Stimulated activated CD4-positive, alpha-beta T cell treated with anti-CD3 and anti-CD28 coated beads, Interleukin-12 subunit alpha, Interleukin-12 subunit beta, amount 100 ng/mL, for 4 hours (primary cell): Measurements from ENCODE around the gene RERE.
"Not testable (repeated sequence)": the region's sequence is repeated elsewhere in the genome, so short reads cannot be mapped to it uniquely, and the experiment has no call there.

ENCODE experiments used
- DNase-seq: peaks from one replicate; pipeline ENCODE4 v3.0.0-alpha.2; 2020

The RERE gene

DNA sequence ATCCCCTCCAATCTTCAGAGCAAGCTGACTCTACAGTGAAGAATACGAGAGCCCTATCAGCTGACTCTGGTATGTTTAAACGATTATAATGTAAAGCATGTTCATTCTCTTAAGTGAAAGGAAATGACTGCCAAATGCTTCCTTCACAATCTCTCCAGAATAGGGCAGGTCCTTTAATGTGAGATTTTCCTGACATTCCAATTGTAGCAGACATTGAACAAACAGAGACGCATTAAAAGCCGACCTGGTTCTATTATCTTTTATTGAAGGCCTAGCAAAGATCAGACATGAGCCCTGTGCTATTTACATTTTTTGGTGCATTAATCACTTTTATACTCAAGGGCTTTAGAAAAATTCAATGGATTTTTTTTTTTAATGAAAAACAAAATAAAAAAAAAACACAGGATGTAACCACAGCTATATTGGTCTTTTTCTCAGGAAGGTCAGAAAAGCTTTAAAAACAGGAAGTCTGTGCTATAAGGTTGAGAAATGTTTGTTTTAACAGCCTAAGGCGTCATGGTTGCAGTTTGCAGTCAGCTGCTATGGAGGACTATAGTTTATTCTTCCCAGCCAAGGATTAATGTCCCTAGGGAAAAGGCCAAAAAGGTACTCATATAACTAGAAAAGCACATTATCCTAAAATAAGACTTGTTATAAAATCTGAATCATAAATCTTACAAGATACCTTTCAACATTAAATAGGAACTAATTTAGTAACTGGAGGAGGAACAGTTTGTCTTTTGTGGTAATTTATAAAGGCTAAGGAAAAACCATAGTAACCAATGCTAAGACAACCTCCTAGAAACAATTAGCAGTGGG, 104.8 kb downstream of the RERE start:
- DNase-seq, result no peak

DNA sequence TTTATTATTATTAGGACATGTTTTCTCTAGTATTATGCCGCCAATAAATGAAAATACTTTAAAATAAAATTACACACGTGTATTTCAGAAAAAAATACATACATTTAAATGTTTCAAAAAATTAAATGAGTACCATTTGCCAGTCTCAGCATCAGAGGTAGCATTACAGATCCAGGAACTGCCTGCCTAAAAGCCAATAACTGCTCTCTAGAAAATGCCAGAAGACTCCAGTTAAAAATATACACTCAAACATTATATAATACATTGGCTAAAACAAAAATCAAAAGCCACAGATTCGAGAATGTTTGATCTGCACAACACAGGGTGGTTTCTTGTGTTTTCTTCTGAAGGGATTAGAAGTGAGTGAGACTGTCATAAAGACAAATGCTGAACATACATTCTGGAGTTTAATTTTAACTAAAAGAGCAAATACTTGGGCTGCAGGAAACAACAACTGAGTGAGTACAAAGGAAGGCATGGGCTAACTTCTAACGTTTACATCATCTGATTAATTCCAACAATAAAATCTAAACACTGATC, 105.5 kb downstream of the RERE start:
- no peak for DNase-seq

DNA sequence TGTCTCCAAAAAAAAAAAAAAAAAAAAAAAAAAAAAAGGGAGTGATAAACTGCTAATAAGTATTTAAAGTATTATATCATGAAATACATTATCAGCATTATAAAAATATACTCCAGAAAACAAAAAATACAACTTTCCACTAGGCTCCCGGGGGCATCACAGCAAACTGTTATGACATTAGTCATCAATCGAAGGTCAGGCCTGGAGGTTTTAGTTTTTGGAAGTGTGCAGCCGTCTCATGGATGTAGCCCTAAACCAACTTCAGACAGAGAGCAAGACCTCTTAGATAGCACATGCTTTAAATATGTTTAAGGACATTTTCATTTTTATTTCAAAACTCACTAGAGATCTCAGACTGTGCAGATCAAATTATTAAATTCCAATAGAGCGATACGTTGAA, 106.3 kb downstream of the RERE start:
- no peak for DNase-seq

DNA sequence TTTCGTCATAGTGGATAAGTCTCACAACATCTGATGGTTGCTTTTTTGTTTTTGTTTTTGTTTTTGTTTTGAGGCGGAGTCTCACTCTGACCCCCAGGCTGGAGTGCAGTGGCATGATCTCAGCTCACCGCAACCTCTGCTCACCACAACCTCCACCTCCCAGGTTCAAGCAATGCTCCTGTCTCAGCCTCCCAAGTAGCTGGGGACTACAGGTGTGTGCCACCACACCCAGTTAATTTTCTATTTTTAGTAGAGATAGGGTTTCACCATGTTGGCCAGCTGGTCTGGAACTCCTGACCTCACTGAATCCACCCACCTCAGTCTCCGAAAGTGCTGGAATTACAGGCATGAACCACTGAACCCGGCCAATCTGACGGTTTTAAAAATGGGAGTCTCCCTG, 109.2 kb downstream of the RERE start:
- DNase-seq, result no peak

DNA sequence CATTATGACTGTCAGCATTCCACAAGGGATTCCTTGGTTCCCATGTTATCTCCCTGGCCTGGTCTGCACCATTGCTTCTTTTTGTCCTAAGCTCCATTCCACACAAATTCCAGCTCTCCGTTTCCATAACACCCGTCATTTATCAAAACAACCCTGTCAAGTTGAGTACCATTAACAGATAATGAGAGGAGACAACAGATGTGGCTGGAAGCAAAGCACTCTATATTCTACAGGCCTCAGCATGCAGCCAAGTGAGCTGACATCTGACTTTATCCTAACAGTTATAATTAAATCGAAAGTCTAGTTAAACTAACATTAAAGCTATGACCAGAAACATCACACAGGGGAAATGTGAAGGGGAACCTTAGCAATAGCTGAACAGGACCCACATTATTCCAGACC, 110.4 kb downstream of the RERE start:
- DNase-seq, result no peak

DNA sequence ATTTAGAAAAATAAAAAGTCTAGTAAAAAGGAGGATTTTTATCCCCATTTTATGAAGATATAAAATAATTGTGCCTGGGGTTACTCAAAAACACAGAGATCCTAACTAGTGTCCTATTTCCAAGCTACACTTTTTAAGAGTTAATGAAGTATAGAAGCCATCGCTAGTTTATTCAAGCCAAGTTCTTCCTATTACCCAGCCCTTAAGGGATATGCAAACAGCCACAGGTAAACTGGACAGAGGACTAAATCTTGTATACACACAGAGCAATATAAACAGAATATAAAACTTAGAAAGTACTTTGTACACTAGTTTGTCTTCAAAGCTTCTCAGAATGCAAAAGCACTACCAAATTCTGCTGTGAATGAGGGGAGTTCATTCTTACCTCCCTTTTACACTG, 111.1 kb downstream of the RERE start:
- no peak for DNase-seq

DNA sequence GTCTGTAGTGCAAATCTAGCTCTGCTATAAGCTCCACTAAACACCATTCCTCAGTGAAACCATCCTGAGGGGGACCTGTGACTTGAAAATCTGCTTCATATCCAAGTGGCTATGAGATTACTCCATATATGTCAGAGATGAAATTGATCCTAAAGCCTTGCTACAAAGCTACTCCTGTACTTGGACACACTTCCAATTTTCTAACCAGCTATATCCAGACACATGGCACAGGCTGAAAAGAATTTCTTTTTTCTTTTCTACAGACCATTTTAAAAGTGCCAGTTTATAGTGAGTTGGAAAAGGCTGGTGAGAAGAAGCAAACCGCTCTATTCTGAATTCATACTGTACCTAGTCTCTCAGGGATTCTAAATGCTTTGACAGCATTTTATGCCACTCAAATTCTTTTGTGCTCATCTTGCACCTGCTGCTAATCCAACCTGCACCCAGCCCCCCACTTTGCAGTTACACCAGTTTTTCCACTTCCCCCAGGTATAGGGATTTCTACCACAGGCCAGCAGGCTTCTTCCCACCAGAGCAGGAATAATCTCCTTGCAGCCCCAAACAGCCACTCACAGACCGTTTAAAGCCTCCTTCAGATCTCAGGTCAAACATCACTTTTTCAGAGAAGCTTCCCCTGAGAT, 112.5 kb downstream of the RERE start:
- no peak for DNase-seq

DNA sequence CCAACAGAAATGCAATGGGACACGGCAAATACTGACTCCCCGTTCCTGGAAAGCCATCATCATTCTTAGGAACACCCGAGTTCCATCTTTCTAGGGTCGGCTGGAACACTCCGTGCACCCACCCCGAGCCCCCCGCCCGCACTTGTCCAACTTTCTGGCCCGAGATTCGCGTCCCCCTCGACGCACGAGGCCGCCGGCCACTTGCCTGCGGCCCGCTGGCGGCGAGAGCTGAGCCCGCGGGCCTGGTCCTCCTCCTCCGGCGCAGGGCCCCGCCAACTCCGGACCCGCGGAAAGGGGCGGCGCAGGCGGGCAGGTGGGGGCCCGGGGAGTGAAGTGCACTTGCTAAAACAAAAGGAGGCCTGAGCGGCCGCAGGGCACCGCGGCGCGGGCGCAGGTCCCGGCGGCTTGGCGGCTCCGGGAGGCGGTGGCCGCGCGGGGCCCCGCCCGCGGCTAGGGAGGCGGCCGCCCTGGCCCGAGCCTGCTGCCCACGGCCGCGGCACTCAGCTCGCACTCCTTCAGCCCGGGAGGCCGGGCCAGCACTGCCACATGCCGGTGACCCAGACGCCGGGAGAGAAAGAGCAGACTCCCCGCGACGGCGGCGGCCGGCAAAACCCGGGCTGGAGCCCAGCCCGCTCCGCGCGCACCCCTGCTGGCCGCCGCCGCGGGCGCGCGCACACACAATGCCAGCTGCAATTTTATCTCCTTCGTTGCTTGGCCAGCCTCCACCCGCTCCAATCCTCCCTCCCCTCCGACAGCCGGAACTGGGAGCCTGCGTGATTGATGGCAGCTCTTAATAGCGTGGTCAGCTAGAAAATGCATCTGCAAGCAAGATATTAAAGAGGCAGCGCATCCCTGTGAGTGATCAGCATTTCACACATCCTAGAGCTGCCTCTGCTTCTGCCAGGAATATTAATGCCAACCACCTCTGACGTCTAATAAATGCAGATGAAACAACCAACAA, 114.3 kb downstream of the RERE start:
- peak; percentile 53 for DNase-seq

DNA sequence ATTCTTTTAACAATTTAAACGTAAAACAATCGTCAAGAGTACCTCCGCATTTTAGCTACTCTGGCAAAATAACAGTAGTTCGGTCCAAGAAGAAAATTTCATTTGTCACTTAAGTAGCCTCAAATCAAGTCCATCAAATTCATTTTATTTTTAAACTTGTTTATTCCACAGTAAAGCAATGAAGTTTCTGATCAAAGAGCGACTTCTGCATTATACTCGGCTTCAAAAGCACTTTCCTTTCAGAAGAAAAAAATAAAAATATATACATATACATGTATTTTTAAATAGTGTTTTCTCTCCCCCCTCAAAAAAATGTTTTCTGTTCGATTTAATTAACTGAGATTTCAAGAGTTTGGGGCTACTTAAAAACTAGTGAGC, 115.0 kb downstream of the RERE start:
- no peak for DNase-seq

DNA sequence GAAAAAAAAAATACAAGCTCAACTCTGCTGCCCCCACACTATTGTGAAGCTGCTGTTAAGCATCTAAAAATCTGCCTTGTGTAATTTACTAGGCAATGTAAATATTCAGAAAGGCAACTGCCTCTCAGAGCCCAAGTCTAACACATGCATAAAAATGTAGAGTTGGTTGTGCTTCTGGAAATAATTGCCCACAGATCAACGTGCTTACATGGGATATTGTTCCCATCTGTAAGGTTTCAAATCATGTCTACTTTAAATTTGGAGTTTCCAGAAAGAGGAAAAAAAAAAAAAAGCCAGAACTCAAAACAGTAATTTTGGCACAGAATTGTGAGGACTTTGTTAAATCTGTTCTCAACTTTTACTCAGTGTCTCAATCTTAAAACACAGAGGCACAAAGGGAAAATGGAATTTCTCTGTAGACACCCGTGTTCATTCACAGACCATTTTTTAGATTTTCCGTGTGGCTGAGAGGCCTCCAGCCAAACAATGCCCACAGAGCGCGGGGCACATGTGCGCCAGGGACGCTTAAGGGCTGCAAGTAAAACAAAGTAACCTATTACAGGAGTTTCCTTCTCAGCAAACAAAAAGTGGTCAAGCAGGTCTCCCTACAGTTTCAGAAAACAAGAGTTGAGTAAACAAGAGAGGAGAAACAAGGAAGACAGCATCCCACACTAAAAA, 115.5 kb downstream of the RERE start:
- DNase-seq, result no peak

DNA sequence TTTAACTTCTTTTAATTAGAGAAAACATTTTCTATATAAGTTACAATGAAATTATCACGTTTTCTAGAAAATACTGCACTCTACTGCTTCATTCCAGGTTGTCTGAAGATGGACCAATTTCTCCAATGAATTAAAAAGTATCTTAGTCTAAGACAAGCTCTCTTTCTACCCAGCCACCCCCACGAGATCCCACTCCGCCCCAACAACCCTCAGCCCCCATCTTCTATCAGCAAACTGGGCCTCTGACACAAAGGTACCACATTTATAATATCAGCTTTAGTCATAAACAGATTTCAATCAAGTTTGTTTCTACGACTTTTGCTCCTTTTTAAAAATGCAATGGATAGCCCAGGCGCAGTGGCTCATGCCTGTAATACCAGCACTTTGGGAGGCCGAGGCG, 117.8 kb downstream of the RERE start:
- DNase-seq, result no peak

DNA sequence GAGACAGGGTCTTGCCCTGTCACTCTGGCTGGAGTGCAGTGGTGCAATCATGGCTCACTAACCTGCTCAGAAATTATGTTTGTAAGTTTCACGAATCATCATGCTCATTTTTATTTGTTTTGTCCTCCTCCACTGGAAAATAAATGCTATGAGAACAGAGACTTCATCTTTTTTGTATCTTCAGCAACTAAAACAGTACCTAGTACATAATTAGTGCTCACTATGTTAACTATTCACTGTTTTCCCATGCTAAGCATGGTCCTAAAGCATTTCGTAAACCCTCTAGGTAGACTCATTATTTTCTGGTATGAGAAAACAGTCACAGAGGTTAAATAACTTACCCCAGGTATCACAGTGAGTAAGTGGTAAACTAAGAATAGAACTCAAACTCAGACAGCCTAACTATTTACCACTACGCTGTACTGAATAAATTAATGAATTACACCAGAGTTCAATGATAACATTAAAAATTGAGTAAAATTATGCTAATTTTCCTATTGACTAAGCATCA, 118.4 kb downstream of the RERE start:
- no peak for DNase-seq

DNA sequence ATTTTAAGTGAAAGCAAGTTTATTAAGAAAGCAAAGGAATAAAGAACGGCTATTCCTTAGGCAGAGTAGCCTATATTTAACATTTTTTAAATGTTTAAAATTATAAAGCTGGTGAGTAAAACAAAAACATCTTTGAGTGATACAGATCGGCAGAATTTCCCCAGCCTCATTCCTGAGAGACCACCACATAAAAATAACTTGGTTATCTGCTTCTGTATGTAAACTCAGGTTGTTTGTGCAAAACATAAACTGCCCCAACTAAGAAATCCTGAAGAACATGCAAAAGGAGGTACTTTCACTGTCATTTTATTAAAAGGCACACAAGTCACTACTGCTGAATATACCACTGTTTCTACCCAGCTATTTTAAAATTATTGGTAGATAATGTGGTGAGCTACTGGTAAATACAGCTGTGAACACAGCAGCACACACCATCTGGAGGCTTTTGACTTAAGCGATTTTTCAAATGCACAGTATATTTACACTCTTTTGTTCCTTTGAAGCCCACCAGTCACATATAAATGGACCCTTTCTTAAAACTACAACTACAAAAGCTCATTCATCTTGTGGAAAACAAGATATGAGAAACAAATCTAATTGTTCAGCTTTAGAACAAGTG, 119.3 kb downstream of the RERE start:
- DNase-seq, result no peak

DNA sequence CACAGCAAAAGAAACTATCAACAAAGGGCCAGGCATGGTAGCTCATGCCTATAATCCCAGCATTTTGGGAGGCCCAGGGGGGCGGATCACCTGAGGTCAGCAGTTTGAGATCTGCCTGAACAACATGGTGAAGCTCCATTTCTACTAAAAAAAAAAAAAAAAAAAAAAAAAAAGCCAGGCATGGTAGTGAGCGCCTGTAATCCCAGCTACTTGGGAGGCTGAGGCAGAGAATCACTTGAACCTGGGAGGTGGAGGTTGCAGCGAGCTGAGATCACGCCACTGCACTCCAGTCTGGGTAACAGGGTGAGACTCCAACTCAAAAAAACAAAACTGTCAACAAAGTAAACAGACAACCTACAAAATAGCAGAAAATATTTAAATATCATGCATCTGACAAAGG, 122.0 kb downstream of the RERE start:
- not testable (repeated sequence) for DNase-seq

DNA sequence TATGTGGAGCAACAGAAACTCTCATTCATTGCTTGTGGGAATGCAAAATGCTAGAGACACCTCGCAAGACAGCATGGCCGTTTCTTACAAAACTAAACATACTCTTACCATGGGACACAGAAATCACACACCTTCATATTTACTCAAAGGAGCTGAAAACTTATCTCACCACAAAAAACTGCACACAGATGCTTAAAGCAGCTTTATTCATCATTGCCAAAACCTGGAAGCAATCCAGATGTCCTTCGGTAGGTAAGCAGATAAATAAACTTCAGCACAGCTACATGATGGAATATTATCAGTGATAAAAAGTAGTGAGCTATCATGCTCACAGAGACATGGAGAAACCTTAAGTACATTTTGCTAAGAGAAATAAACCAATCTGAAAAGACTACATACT, 124.3 kb downstream of the RERE start:
- no peak for DNase-seq

DNA sequence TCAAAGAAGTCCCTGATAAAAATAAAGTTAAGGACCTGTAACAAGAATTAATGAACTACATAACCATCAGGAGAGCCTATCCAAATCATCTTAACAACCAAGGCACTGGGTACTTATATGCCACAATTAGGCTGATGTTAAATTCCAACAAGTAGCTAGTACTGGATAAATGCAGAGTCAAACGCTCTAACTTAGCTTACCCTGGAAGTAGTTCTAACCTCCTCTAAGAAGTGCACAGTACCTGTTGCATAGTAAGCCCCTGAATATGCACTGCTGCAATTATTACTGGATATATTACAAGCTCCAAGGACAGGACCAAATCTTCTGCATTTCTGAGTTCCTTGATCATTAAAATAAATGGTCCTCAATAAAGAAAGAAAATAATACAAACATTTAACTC, 125.8 kb downstream of the RERE start:
- no peak for DNase-seq

DNA sequence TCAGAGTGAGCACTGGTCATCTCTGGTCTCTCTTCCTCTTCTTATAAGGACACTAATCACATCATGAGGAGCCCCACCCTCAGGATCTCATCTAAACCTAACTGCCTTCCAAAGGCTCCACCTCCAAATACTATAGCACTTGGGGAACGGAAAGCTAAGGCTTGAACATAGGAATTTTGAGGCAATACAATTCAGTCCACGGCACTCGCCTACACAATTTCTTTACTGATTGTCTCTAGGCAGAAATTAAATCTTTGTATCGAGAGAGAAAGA, 127.3 kb downstream of the RERE start:
- no peak for DNase-seq

DNA sequence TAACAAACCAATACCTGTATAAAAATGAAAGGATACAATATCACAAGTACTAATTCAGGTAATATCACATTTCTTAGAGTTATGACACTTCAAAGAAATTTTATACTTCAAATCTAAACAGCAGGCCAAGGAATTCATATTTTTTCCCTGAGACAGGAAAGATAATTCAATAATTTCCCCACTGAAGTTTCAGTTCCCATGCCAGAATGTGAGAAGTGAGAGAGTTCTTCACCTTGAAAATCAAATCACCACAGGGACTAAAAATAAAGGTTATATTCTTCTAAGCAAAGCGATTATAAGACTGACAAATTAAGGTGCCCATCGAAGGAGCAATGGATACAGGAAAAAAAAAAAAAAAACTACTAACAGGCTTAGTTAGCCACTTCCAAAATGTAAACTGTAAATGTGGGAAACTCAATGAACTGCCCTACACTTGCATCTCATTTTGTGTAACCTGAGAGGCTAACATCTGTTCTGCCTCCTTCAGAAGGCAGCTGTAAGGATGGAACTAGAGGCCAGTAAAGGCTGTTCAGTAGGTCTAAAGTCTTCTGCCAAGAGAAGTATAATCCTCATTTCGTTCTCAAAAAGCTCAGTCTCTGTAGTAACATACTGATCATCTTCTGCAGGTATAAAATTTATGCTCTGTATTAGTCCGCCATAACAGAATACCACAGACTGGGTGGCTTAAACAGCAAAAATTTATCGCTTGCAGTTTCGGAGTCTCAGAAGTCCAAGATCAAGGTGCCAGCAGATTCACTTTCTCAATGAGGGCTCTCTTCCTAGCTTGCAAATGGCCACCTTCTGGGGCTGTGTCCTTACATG, 127.8 kb downstream of the RERE start:
- DNase-seq, result no peak

DNA sequence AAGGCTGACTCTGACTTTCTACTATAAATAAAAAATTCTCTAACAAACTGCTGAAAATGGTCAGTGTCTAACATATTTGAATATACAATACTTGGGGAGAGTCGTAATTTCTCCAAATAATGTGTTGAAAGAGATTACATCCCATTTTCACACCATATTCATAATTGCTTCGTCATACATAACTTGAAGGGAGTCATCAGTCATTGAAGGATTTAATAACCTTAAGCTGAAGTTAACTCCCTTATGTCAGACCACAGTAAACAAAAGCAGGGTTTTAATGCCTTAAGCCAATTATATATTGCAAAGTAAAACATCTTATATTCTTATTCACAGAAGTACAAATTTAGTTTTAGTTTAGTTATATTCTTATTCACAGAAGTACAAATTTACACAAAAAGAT, 129.9 kb downstream of the RERE start:
- no peak for DNase-seq

DNA sequence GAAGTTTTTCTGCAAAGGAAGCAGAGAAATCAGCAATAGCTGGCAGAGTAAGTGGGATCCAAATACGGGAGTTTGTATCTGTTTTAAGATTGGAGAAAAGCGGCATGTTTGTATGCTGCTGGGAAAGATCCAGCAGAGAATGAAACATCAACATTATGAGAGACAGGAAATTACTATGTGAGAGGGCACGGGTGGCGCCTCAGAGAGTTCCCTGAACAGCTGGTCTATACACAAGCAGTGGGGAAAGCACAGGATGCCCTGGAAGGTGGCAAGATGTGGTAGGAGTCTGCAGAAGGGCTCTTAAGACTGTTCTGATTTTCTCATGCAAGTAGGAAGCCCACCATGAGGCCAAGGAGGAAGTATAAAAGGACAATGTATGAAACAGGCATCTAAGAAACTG, 130.4 kb downstream of the RERE start:
- no peak for DNase-seq

DNA sequence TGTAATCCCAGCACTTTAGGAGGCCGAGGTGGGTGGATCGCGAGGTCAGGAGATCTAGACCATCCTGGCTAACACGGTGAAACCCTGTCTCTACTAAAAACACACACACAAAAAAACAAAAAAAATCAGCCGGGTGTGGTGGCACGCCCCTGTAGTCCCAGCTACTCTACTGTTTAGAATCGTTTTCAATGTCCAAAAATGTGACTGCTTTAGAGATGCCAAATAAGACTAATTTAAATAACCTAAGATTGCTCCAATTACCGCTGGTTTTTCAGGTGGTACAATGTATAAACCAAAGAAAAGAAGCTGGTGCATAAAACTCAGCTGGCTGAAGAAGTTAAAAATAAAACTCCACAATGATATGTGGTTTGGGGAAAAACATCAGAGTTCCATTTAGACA, 132.0 kb downstream of the RERE start:
- DNase-seq, result no peak
